GM19239 (cell line): ENCODE results near the gene GATAD2A.

Experiments used
- DNase-seq: peaks from one replicate; pipeline ENCODE4 v3.0.0; 2011; ENCODE audit warnings: low spot score; ENCODE audit not compliant: insufficient read length
- FAIRE-seq: peaks from 2 replicates; lab custom pipeline; 2011; peaks lifted over from hg19 to GRCh38; lab: Jason Lieb, UNC

The GATAD2A gene

GRCh38 chr19:19502281-19502680 is 96.8 kb downstream of the GATAD2A start:
- DNase-seq (no peak), FAIRE-seq (no peak)

- FAIRE-seq (no peak), DNase-seq (no peak)
These were observed 97.5 kb downstream of the GATAD2A start for GRCh38 chr19:19502808-19503602.

- FAIRE-seq = no peak
- DNase-seq = no peak
These were observed 99.5 kb downstream of the GATAD2A start for GRCh38 chr19:19504754-19505668.

GRCh38 chr19:19505669-19506326 is 100.3 kb downstream of the GATAD2A start:
- FAIRE-seq (no peak), DNase-seq (no peak)

GRCh38 chr19:19506592-19506991 is 101.1 kb downstream of the GATAD2A start:
- DNase-seq (no peak), FAIRE-seq (no peak)

GRCh38 chr19:19507354-19507753 is 101.9 kb downstream of the GATAD2A start:
- DNase-seq (no peak), FAIRE-seq (no peak)

GRCh38 chr19:19508217-19508616 is 102.7 kb downstream of the GATAD2A start:
- DNase-seq (no peak), FAIRE-seq (no peak)

- DNase-seq (no peak), FAIRE-seq (no peak)
These were observed 105.0 kb downstream of the GATAD2A start for GRCh38 chr19:19510432-19510831.

GRCh38 chr19:19513682-19514081 is 108.2 kb downstream of the GATAD2A start:
- DNase-seq (no peak), FAIRE-seq (no peak)

GRCh38 chr19:19514215-19514657 is 108.8 kb downstream of the GATAD2A start:
- no peak for DNase-seq
- FAIRE-seq = no peak

- DNase-seq (no peak), FAIRE-seq (no peak)
These were observed 109.6 kb downstream of the GATAD2A start, which contains the start of gene TSSK6 for GRCh38 chr19:19514881-19515641. Gene TSSK6 (minus strand): TSS chr19:19515548. CDS start chr19:19515427, 121 bp downstream.

- FAIRE-seq = peak; percentile 90
These were observed 110.4 kb downstream of the GATAD2A start, which contains the start of gene NDUFA13 for GRCh38 chr19:19515642-19516519. Gene NDUFA13 (plus strand): TSS chr19:19516225. CDS start chr19:19516239, 14 bp downstream.

GRCh38 chr19:19517235-19517619 is 111.8 kb downstream of the GATAD2A start:
- no peak for FAIRE-seq
- no peak for DNase-seq

More at GRCh38 chr19:19515642-19516519, 110.4 kb downstream of the GATAD2A start, which contains the start of gene NDUFA13:
- DNase-seq = peak; percentile 96

- no peak for FAIRE-seq
These were observed 115.5 kb downstream of the GATAD2A start for GRCh38 chr19:19520989-19521388.

GRCh38 chr19:19523177-19523576 is 117.7 kb downstream of the GATAD2A start:
- no peak for DNase-seq
- FAIRE-seq = no peak

More at GRCh38 chr19:19520989-19521388, 115.5 kb downstream of the GATAD2A start:
- no peak for DNase-seq

GRCh38 chr19:19524053-19524452 is 118.6 kb downstream of the GATAD2A start:
- FAIRE-seq (no peak), DNase-seq (no peak)

- no peak for FAIRE-seq
- no peak for DNase-seq
These were observed 120.3 kb downstream of the GATAD2A start for GRCh38 chr19:19525611-19526380.
